B cell (primary cell): ENCODE data around the gene TECTA. TPM values are rescaled to one million over a fixed set of nuclear protein-coding genes. Genes with fewer than 3 reads are reported as not detected.

Source experiments
- ATAC-seq: fragments of 200-7000 bp; cut with Tn5 transposase; one replicate; pipeline ENCODE4 v1.10.0; 2021; ENCODE audit warnings: low read depth, mild to moderate bottlenecking, moderate number of reproducible peaks, moderate library complexity
- CTCF ChIA-PET: fragments of 350-600 bp; sonication (Branson Sonifier 250); formaldehyde crosslinking; loops from one replicate; lab custom pipeline; 2021; ENCODE audit warnings: antibody characterized with exemption, inconsistent platforms; lab: Charles Lee
- POLR2A ChIA-PET: fragments of 350-600 bp; sonication (Branson Sonifier 250); formaldehyde crosslinking; loops from one replicate; lab custom pipeline; 2021; ENCODE audit warnings: antibody characterized with exemption; lab: Charles Lee
- DNase-seq: peaks from one replicate; pipeline ENCODE4 v3.0.0; 2013
- H2AFZ ChIP-seq: 2 replicates; pipeline ENCODE4 v1.6.1; 2012; ENCODE audit warnings: mild to moderate bottlenecking, low read depth, low read length; ENCODE audit not compliant: insufficient read depth, poor library complexity, severe bottlenecking
- H3K27ac ChIP-seq, 2 donors: 1 replicate in 1 of 2; 2 replicates in 1 of 2; pipeline ENCODE4 v1.5.1; 2012 to 2013; ENCODE audit warnings: low read length in 2 of 2, mild to moderate bottlenecking in 2 of 2, moderate library complexity in 1 of 2
- H3K27me3 ChIP-seq, 4 experiments: fragments of 200-600 bp in 1 of 4; sonication (generic) in 1 of 4; replicated peaks in 1 of 4; 1 replicate in 2 of 4; 2 replicates in 2 of 4; pipeline versions ENCODE4 v1.6.1 to v1.7.0; 2013 to 2016; ENCODE audit warnings: low read length in 3 of 4, mild to moderate bottlenecking in 2 of 4, mixed read lengths in 1 of 4, moderate library complexity in 1 of 4; ENCODE audit not compliant: insufficient read depth in 4 of 4, control insufficient read depth in 3 of 4; ENCODE audit errors: control extremely low read depth in 1 of 4
- H3K36me3 ChIP-seq, 2 experiments: replicated peaks in 1 of 2; 1 replicate in 1 of 2; 2 replicates in 1 of 2; pipeline versions ENCODE4 v1.6.1 to v1.7.1; 2013; ENCODE audit warnings: low read length in 1 of 2; ENCODE audit not compliant: insufficient read depth in 2 of 2, control insufficient read depth in 1 of 2; ENCODE audit errors: control extremely low read depth in 1 of 2, extremely low read depth in 1 of 2
- H3K4me1 ChIP-seq, 2 donors: fragments of 200-600 bp in 1 of 2; sonication (generic) in 1 of 2; 1 replicate in 1 of 2; 2 replicates in 1 of 2; pipeline versions ENCODE4 v1.5.1 to v1.6.1; 2013 to 2017; ENCODE audit warnings: low read length in 2 of 2; ENCODE audit not compliant: control insufficient read depth in 2 of 2, insufficient read depth in 2 of 2
- H3K4me2 ChIP-seq: replicated peaks from 2 replicates; pipeline ENCODE3; 2012; ENCODE audit warnings: mild to moderate bottlenecking, low read depth, low read length; ENCODE audit not compliant: poor library complexity, severe bottlenecking
- H3K4me3 ChIP-seq, 5 experiments: fragments of 200-600 bp in 1 of 5; sonication (generic) in 1 of 5; 1 replicate in 3 of 5; 2 replicates in 2 of 5; pipeline versions ENCODE4 v1.5.1 to v1.7.0; 2011 to 2016; ENCODE audit warnings: low read length in 4 of 5, mild to moderate bottlenecking in 4 of 5, low read depth in 2 of 5, control low read depth in 1 of 5, moderate library complexity in 1 of 5; ENCODE audit not compliant: insufficient read depth in 1 of 5; ENCODE audit errors: control extremely low read depth in 1 of 5, extremely low read depth in 1 of 5
- H3K79me2 ChIP-seq: fragments of 200-600 bp; sonication (generic); one replicate; pipeline ENCODE4 v1.6.0; 2016; ENCODE audit warnings: low read length; ENCODE audit not compliant: control insufficient read depth, insufficient read depth
- H3K9ac ChIP-seq: fragments of 200-600 bp; sonication (generic); 2 replicates; pipeline ENCODE4 v1.6.1; 2017; ENCODE audit warnings: mild to moderate bottlenecking, low read length, moderate library complexity
- H3K9me3 ChIP-seq, 3 donors: one replicate each; pipeline versions ENCODE4 v1.6.1 to v1.7.1; 2013; ENCODE audit warnings: low read length in 2 of 3; ENCODE audit not compliant: control insufficient read depth in 2 of 3, insufficient read depth in 1 of 3; ENCODE audit errors: control extremely low read depth in 1 of 3
- H4K20me1 ChIP-seq: 2 replicates; pipeline ENCODE4 v1.6.0; 2012; ENCODE audit warnings: mild to moderate bottlenecking, low read length; ENCODE audit not compliant: insufficient read depth, control insufficient read depth, poor library complexity, severe bottlenecking
- H3K27ac Mint-ChIP-seq: one replicate; pipeline ENCODE4 v1.8.0; 2021; ENCODE audit warnings: mixed read lengths
- H3K27me3 Mint-ChIP-seq: one replicate; pipeline ENCODE4 v1.8.0; 2021; ENCODE audit warnings: mixed read lengths
- H3K4me1 Mint-ChIP-seq: one replicate; pipeline ENCODE4 v1.8.0; 2021; ENCODE audit warnings: mixed read lengths
- H3K4me3 Mint-ChIP-seq: one replicate; pipeline ENCODE4 v1.8.0; 2021; ENCODE audit warnings: mixed read lengths
- H3K9me3 Mint-ChIP-seq: one replicate; pipeline ENCODE4 v1.8.0; 2022; ENCODE audit warnings: mixed read lengths; ENCODE audit not compliant: insufficient read depth
- CTCF ChIP-seq: fragments of 200-600 bp; IDR thresholded peaks from one replicate; pipeline ENCODE4 v1.8.0; 2022; ENCODE audit warnings: antibody characterized with exemption, mild to moderate bottlenecking
- EZH2 ChIP-seq: IDR thresholded peaks from 2 replicates; pipeline ENCODE4 v1.6.1; 2012; ENCODE audit warnings: borderline replicate concordance, low read depth, mild to moderate bottlenecking, moderate library complexity, low read length; ENCODE audit not compliant: insufficient read depth, poor library complexity, severe bottlenecking
- WGBS: methylation state at CpG from one replicate; pipeline ENCODE4 v1.1.5; 2013; ENCODE audit warnings: missing lambda C conversion rate; ENCODE audit not compliant: insufficient coverage; 5-methylcytosine and 5-hydroxymethylcytosine counted together
- intact Hi-C: fragments of 100-400 bp; cut with micrococcal nuclease; formaldehyde crosslinking; loops from one replicate; pipeline ENCODE4 v1.10.0; 2022
- polyA plus RNA-seq: library from polyadenylated mRNA; depleted of rRNA; stranded (reverse); fragments of >200 nt; gene quantifications from 2 replicates; pipeline ENCODE4 v1.2.3, GENCODE V29; 2012
- total RNA-seq, 2 donors: library from RNA; stranded (reverse); fragments of 120-200 nt in 1 of 2; gene quantifications; 1 replicate in 1 of 2; 2 replicates in 1 of 2; pipeline versions ENCODE4 v1.2.3 to v1.2.4, GENCODE V29; 2013 to 2022

Gene TECTA
- total and polyA plus RNA-seq, 2 donors (not counting 1 experiment from before 2014, with no cell fraction given), result 0.47 to 0.51 TPM

GRCh38 chr11:121127809-121128208 lies 26.8 kb downstream of the TECTA start:
- H3K9me3 ChIP-seq, result peaks cover 0 to under 1% (median 0%) of the 10 kb centered on the region in 3 donors
- no peak overlapping the region for H3K4me2 ChIP-seq
- H3K9ac ChIP-seq, result no peak overlapping the region
- no peaks in the 10 kb centered on the region for H4K20me1 ChIP-seq
- ATAC-seq (no peak), DNase-seq (no peak)
- H3K27me3 Mint-ChIP-seq, result peaks cover 14% of the 10 kb centered on the region
- H3K27ac Mint-ChIP-seq, result no peak overlapping the region
- H3K27me3 ChIP-seq, result no peaks in the 10 kb centered on the region
- no peak overlapping the region for H3K4me3 ChIP-seq
- WGBS, result 97% methylated on average over 28 of the region's 30 CpGs
- H3K36me3 ChIP-seq, result no peaks in the 10 kb centered on the region
- H3K4me1 Mint-ChIP-seq, result no peaks in the 10 kb centered on the region
- no peaks in the 10 kb centered on the region for H3K4me1 ChIP-seq
- POLR2A ChIA-PET, result no interaction called here
- intact Hi-C loops, result no loop called here
- TF ChIP-seq EZH2 (no peak), CTCF (no peak)
- H3K9me3 Mint-ChIP-seq, result peaks cover 3% of the 10 kb centered on the region
- no peak overlapping the region for H3K4me3 Mint-ChIP-seq
- H2AFZ ChIP-seq, result no peak overlapping the region
- H3K79me2 ChIP-seq, result no peaks in the 10 kb centered on the region
- CTCF ChIA-PET, result interaction anchor here (0.7 kb wide), 1 partner anchor 37 kb away, joined by 3 read pairs; no protein-coding TSS in a partner anchor
- no peak overlapping the region for H3K27ac ChIP-seq

GRCh38 chr11:121129362-121130340 lies 28.6 kb downstream of the TECTA start:
- 98% methylated on average over 26 of the region's 29 CpGs for WGBS
- Histone ChIP-seq H3K9ac (no peak overlapping the region), H3K79me2 (no peaks in the 10 kb centered on the region), H2AFZ (no peak overlapping the region), H3K4me3 (no peak overlapping the region), H3K27ac (no peak overlapping the region), H3K9me3 (no peaks in the 10 kb centered on the region), H3K36me3 (no peaks in the 10 kb centered on the region), H3K4me1 (no peaks in the 10 kb centered on the region), H4K20me1 (no peaks in the 10 kb centered on the region), H3K4me2 (no peak overlapping the region), H3K27me3 (no peaks in the 10 kb centered on the region)
- TF ChIP-seq EZH2 (no peak), CTCF (no peak)
- DNase-seq, result no peak
- Mint-ChIP-seq H3K27me3 (peaks cover 15% of the 10 kb centered on the region), H3K9me3 (no peaks in the 10 kb centered on the region), H3K27ac (no peak overlapping the region), H3K4me1 (no peaks in the 10 kb centered on the region), H3K4me3 (no peak overlapping the region)
- no peak for ATAC-seq
- ChIA-PET POLR2A (no interaction called here), CTCF (no interaction called here)
- intact Hi-C loops, result no loop called here
